ENCODE data around the gene CLASP1. TPM values are rescaled to one million over a fixed set of nuclear protein-coding genes. Genes with fewer than 3 reads are reported as not detected.
"Not testable (repeated sequence)": the region's sequence is repeated elsewhere in the genome, so short reads cannot be mapped to it uniquely, and the experiment has no call there.

Gene CLASP1
- total RNA-seq, 1 experiment from 2014 or later: 21.2 TPM

DNA sequence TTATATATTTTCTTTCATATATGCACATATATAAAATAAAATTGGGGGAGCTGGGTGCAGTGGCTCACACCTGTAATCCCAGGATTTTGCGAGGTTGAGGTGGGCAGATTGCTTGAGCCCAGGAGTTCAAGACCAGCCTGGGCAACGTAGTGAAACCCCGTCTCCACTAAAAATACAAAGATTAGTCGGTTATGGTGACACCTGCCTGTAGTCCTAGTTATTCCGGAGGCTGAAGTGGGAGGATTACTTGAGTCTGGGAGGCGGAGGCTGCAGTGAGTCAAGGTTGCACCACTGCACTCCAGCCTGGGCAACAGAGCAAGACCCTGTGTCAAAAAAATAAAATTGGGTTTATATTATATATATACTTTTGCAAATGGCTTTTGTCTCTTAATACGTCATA lies 324.7 kb downstream of the CLASP1 start:
- no peak for DNase-seq (ENCODE audit: low read depth)

- no peak for DNase-seq (ENCODE audit: low read depth)
These were observed 327.8 kb downstream of the CLASP1 start for GRCh38 chr2:121321476-121321875.

GRCh38 chr2:121319941-121320340 lies 329.3 kb downstream of the CLASP1 start:
- no peak for DNase-seq (ENCODE audit: low read depth)

DNA sequence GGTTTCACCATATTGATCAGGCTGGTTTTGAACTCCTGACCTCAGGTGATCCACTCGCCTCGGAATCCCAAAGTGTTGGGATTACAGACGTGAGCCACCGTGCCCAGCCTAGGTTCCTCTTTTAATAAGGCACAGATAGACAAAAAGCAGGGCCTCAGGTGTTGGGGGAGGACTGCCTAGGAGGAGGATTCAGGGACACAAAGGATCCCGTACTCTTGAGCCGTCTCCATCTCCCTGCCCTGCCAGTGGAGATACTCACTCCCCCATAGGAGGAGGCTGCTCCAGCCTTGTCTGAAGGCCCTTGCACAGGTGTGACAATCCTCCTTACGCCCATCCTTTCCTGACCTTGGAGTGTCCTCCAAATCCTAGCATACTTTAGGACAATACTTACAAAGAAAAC lies 332.3 kb downstream of the CLASP1 start:
- no peak for DNase-seq (ENCODE audit: low read depth)

GRCh38 chr2:121313701-121314100 lies 335.6 kb downstream of the CLASP1 start:
- DNase-seq (ENCODE audit: low read depth): not testable (repeated sequence)

GRCh38 chr2:121309801-121310200 lies 339.5 kb downstream of the CLASP1 start:
- DNase-seq (ENCODE audit: low read depth): no peak

GRCh38 chr2:121309323-121309722 lies 339.9 kb downstream of the CLASP1 start:
- no peak for DNase-seq (ENCODE audit: low read depth)

- DNase-seq (ENCODE audit: low read depth): no peak
These were observed 342.2 kb downstream of the CLASP1 start for GRCh38 chr2:121307048-121307447.

- DNase-seq (ENCODE audit: low read depth): no peak
These were observed 344.3 kb downstream of the CLASP1 start for GRCh38 chr2:121304941-121305340.

DNA sequence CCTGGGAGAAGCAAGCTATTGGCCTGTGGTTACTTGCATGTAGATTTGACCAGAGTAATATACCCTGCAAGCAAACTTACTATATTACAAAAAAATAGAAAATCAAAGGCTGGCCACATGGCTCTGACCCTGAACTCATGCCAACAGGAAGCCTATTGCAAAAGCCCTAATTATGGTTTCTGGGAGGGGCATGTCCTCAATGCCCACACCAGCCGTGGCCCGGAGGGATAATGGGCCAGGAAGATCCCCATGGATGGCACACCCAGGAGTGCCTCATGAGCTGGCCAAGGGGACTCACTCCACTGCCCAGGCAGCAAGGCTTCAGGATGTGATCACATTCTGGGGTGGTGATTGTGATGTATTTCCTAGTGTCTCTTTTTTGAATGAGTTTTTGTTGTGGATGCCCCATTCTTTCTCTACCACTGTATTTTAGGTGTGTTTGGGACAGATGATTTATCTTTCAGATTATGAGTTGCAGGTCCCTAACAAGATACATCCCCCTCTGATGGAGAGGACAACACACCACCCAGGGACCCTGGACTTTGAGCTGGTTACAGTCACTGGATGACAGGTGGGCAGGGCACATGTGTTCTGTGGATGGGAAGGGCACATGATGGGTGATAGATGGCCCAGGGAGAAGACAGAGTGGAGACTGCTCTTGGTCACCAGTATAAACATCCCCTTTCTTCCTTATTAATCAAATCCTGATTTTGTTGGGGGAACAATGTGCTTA lies 345.6 kb downstream of the CLASP1 start:
- no peak for DNase-seq (ENCODE audit: low read depth)

DNA sequence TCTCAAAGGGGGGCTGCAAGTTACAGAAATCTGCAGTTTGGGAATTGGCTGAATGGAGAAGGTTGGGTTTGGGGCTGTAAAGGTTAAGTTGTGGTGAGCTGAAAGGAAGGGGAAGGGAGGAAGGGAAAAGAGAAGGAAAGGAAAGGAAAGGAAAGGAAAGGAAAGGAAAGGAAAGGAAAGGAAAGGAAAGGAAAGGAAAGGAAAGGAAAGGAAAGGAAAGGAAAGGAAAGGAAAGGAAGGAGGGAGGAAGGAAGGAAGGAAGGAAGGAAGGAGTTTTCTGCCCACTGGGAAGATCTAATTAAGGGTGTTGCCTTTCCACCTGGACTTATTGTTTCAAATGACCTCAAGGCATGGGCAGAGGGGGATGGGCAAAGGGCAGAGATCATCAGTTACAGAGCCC lies 348.1 kb downstream of the CLASP1 start:
- DNase-seq (ENCODE audit: low read depth): not testable (repeated sequence)

GRCh38 chr2:121298476-121298875 lies 350.8 kb downstream of the CLASP1 start:
- DNase-seq (ENCODE audit: low read depth): no peak

GRCh38 chr2:121297866-121298265 lies 351.4 kb downstream of the CLASP1 start:
- not testable (repeated sequence) for DNase-seq (ENCODE audit: low read depth)

DNA sequence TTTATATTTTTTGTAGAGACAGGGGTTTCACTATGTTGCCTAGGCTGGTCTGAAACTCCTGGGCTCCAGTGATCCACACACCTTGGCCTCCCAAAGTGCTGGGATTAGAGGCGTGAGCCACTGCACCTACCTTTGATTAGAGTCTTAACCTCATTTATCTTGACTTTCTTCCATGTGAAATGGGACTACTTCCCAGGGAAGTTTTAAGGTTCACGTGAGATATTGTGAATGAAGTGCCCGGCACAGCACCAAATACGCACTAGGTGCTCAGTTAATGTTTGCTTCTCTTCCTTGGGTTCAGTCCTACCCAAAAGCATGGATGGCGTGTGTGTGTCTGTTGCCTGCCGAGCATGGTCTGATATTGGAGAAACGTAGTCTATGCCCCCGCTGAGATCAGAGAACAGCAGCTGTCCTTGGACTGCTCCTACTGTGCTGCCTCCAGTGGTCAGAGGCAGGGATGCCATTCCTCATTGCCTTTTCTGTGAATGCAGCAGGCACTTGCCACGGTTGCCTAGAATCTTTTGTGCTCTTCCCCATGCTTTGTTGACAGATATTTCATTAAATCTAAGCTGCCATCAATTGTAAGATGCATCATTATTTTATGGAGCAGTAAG lies 351.9 kb downstream of the CLASP1 start:
- DNase-seq (ENCODE audit: low read depth): peak; percentile 47

- DNase-seq (ENCODE audit: low read depth): no peak
These were observed 353.2 kb downstream of the CLASP1 start for GRCh38 chr2:121295911-121296650.

DNA sequence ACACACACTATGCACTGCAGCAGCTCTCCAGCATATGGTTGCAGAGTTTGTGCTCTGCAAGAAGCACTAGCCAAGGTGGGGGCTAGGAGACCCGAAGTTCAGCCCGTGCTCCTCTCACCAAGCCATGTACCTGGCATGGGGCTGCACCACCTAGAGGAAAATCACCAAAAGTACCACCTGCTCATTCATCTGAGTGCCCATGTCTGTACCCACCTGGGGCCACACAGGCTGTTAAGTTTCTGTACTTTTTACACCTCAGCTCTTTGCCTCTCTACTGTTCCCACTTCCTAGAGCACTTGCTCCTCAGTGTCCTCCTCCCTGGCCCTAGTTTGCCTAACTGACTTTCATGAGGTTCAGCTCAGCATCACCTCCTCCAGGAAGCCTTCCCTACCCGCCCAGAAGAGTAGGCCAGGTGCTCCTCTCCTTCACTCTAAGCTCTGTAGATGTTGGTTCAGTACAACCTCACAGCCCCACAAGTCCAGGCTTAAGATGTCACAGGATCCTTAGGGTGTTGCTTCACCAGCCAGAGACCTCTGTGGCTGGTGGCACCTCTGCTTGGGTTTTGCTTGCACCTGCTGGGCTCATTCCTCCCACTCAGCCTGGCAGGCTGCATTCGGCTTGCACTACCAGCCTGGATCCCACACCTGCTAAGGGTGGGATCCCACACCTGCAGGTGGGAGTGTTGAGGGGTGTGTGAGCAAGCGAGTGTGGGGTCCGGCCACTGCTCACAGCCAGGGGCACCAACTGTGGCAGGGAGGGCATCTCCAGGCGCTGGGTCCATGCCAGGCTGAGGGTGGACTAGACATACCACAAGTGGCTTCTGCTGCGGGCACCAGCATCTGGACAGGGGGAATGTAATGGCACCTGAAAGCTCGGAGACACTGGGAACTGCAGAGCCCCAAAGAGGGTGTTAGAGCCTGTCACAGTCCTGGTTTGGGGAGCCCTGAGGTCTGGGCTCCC lies 354.1 kb downstream of the CLASP1 start:
- DNase-seq (ENCODE audit: low read depth): no peak

DNA sequence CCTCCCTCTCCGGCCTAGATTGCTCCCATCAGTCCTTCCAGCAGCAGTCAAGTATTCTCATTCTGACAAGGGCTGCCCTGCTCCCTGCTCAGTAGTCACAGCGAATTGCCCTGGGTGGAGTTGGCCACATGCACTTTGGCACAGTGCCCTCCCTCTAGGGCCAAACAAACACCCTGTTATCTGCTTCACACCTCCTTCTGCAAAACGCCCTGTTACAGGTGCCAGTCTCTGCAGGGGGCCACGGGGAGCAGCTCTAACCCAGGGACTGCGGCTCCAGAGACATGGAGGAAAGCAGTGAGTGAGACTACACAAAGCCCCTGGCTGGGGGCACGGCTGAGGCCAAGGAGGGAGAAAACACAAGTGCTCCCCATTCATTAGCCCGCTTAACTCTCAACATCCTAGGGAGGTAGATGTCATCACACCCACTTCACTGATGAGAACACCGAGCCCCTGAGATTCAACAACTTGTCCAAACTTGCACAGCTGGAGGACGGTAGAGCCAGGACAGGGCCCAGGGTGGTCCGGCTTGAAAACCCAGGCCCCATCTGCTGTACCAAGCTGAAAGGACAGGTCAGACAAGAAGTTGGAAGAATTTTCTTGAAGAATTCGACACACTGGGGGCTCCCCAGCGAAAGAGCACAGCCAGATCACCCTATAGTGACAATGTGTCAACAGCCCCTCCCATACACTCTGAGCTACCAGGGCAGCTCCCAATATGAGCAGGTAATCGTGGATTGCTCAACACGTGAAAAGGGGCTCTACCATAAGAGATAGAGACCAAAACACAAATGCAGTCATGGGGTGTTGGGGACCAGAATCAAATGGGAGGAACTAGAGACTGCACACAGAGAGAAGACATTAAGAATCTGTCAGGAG lies 355.6 kb downstream of the CLASP1 start:
- no peak for DNase-seq (ENCODE audit: low read depth)

DNA sequence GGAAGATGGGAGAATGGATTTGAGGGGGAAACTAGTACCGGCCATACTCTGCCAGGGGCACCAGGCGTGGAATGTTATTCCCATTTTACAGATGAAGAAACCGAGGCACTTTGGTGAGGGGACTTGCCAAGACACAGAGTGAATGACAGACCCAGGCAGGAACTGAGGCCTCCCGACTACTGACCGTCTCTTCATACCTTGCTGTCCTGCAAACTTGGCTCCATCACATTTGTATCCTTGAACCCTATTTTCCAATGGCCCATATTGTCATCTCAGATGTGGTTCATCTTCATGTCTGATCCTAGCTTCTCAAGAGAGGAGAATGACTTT lies 358.0 kb downstream of the CLASP1 start:
- no peak for DNase-seq (ENCODE audit: low read depth)

DNA sequence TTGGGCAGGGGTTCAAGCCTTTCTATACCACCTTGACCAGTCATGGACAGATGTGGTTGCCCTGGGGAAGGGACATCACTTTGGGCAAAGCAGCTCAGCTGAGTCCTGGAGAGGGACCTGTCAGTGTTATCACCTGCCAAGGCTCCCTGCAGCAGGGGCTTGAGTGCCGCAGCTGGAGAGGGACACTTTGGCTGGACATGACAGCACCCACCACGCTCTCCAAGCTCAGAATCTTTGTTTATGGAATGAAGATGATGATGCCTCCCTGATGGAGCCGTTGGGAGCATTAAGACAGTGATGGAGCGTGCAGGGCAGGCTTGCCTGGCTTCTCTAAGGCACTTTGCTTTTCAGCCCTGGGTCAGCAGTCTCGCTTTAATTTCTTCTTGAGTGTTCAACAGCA lies 360.0 kb downstream of the CLASP1 start:
- no peak for DNase-seq (ENCODE audit: low read depth)

DNA sequence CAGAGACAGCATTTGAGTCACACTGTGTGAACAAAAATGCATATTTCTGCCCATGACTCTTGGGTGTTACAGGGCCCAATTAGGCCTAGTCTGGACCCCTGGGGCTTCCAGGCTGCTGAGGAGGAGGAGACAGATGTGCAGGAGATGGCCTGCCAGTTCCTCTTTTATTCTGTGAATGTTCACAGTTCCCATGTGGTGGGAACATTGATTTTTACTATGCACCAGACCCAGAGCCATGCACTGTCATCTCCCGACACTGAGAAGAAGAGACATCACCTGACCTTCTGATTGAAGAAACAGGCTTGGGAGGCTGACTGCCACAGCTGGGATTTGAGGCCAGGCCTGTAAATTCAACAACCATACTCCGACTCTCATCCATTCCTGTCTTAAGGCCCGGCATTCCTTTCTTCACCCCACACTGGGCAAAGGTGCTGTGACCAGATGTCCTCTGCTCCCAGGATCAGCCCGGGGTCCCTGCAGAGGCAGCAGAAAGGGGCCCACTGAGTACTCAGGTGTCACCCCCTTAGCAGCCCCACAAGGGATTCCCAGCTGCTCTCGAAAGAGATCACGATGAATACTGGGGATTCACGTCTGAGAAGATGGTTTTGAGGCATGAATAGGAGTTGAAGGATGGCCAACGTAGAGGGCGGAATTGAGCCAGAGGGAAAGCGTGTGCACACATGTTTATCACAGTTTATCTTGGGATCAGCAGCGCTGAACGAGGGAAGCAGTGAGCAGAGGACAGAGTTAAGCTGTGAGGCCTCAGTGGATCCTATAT lies 360.6 kb downstream of the CLASP1 start:
- no peak for DNase-seq (ENCODE audit: low read depth)

Measured in Daoy (cell line).